Endothelial cell of umbilical vein (primary cell): Measurements from ENCODE around the gene SPART. TPM values are rescaled to one million over a fixed set of nuclear protein-coding genes. Genes with fewer than 3 reads are reported as not detected.

ENCODE experiments used
- BruUV-seq: library from RNA; stranded (reverse); fragments of 400-500 nt; replicated peaks from 2 replicates; lab custom pipeline; 2021; lab: Mats Ljungman, UMichigan
- CTCF ChIA-PET: fragments of 300-600, 350-600 bp; sonication (Branson Sonifier 250); formaldehyde crosslinking; loops from one replicate; lab custom pipeline; 2021; ENCODE audit warnings: antibody characterized with exemption, inconsistent platforms; lab: Charles Lee
- POLR2A ChIA-PET: fragments of 300-600, 350-600 bp; sonication (Branson Sonifier 250); formaldehyde crosslinking; loops from one replicate; lab custom pipeline; 2021; ENCODE audit warnings: antibody characterized with exemption, inconsistent platforms; lab: Charles Lee
- DNase-seq: peaks from one replicate; pipeline ENCODE4 v3.0.0-alpha.2; 2011; ENCODE audit warnings: low read depth, low spot score
- FAIRE-seq: peaks from 2 replicates; lab custom pipeline; 2011; peaks lifted over from hg19 to GRCh38; lab: Jason Lieb, UNC
- H2AFZ ChIP-seq: 2 replicates; pipeline ENCODE4 v1.6.0; 2012; ENCODE audit warnings: low read depth, low read length, control low read depth, inconsistent platforms
- H3K27ac ChIP-seq: 2 replicates; pipeline ENCODE4 v1.5.1; 2011; ENCODE audit warnings: low read depth, mild to moderate bottlenecking, control low read depth, low read length, moderate library complexity; ENCODE audit not compliant: insufficient read depth
- H3K27me3 ChIP-seq, 2 experiments: 2 replicates each; pipeline versions ENCODE4 v1.6.0 to v1.6.1; 2011; ENCODE audit warnings: low read length in 2 of 2, mixed read lengths in 1 of 2; ENCODE audit not compliant: control insufficient read depth in 2 of 2, insufficient read depth in 2 of 2
- H3K36me3 ChIP-seq, 2 experiments: 2 replicates in 1 of 2; 3 replicates in 1 of 2; pipeline ENCODE4 v1.5.1; 2011; ENCODE audit warnings: low read length in 2 of 2, mild to moderate bottlenecking in 1 of 2, moderate library complexity in 1 of 2; ENCODE audit not compliant: control insufficient read depth in 2 of 2, insufficient read depth in 2 of 2; ENCODE audit errors: extremely low read depth in 1 of 2
- H3K4me1 ChIP-seq: 3 replicates; pipeline ENCODE4 v1.5.1; 2011; ENCODE audit warnings: mild to moderate bottlenecking, low read length; ENCODE audit not compliant: control insufficient read depth, insufficient read depth; ENCODE audit errors: extremely low read depth
- H3K4me2 ChIP-seq: 2 replicates; pipeline ENCODE4 v1.6.1; 2011; ENCODE audit warnings: low read length, control low read depth, mixed read lengths; ENCODE audit not compliant: insufficient read depth
- H3K4me3 ChIP-seq, 3 experiments: fragments of 200-600 bp in 1 of 3; sonication (generic), shearing (Covaris generic) in 1 of 3; replicated peaks in 1 of 3; 2 replicates each; pipeline ENCODE4 v1.5.1; 2011 to 2016; ENCODE audit warnings: control low read depth in 3 of 3, low read length in 3 of 3, mild to moderate bottlenecking in 2 of 3, inconsistent platforms in 1 of 3, low read depth in 1 of 3, moderate library complexity in 1 of 3; ENCODE audit not compliant: insufficient read depth in 1 of 3
- H3K79me2 ChIP-seq: 2 replicates; pipeline ENCODE4 v1.6.0; 2012; ENCODE audit warnings: low read length, inconsistent platforms; ENCODE audit not compliant: control insufficient read depth, insufficient read depth
- H3K9ac ChIP-seq: replicated peaks from 2 replicates; pipeline ENCODE3; 2011; ENCODE audit warnings: low read length, control low read depth; ENCODE audit not compliant: insufficient read depth; ENCODE audit errors: extremely low read depth
- H3K9me1 ChIP-seq: replicated peaks from 3 replicates; pipeline ENCODE4 v1.6.0; 2011; ENCODE audit warnings: mild to moderate bottlenecking, low read length; ENCODE audit not compliant: control insufficient read depth, insufficient read depth; ENCODE audit errors: extremely low read depth
- H3K9me3 ChIP-seq: replicated peaks from 2 replicates; pipeline ENCODE4 v1.5.1; 2012; ENCODE audit warnings: low read length, inconsistent platforms; ENCODE audit not compliant: control insufficient read depth, insufficient read depth
- H4K20me1 ChIP-seq: replicated peaks from 2 replicates; pipeline ENCODE3; 2011; ENCODE audit warnings: mild to moderate bottlenecking, low read length; ENCODE audit not compliant: control insufficient read depth, insufficient read depth; ENCODE audit errors: extremely low read depth
- CTCF ChIP-seq, 2 donors: IDR thresholded peaks; 1 replicate in 1 of 2; 2 replicates in 1 of 2; pipeline ENCODE4 v1.5.1; 2011; ENCODE audit warnings: low read length in 2 of 2, mild to moderate bottlenecking in 2 of 2, moderate library complexity in 2 of 2, control low read depth in 1 of 2, inconsistent platforms in 1 of 2, low read depth in 1 of 2; ENCODE audit not compliant: insufficient read depth in 1 of 2; ENCODE audit errors: extremely low read depth in 1 of 2
- EZH2 ChIP-seq: IDR thresholded peaks from 2 replicates; pipeline ENCODE4 v1.6.1; 2012; ENCODE audit warnings: borderline replicate concordance, low read depth, mild to moderate bottlenecking, moderate library complexity, low read length, inconsistent platforms; ENCODE audit not compliant: severe bottlenecking
- FOS ChIP-seq: IDR thresholded peaks from 2 replicates; pipeline ENCODE4 v1.6.1; 2011; ENCODE audit warnings: mild to moderate bottlenecking, low read length, moderate library complexity, borderline replicate concordance; ENCODE audit not compliant: insufficient read depth
- GATA2 ChIP-seq: IDR thresholded peaks from 2 replicates; pipeline ENCODE4 v1.7.0; 2011; ENCODE audit warnings: low read depth, mild to moderate bottlenecking, moderate library complexity, mixed read lengths, low read length; ENCODE audit not compliant: insufficient read length, insufficient read depth
- JUN ChIP-seq: IDR thresholded peaks from 2 replicates; pipeline ENCODE4 v1.6.1; 2011; ENCODE audit warnings: borderline replicate concordance, low read depth; ENCODE audit not compliant: insufficient read length, insufficient read depth
- MAX ChIP-seq: IDR thresholded peaks from 2 replicates; pipeline ENCODE4 v1.6.1; 2011; ENCODE audit not compliant: insufficient read depth, insufficient read length
- MYC ChIP-seq: IDR thresholded peaks from one replicate; pipeline ENCODE4 v1.6.1; 2011; ENCODE audit warnings: mild to moderate bottlenecking, low read depth, low read length
- POLR2A ChIP-seq: IDR thresholded peaks from 2 replicates; pipeline ENCODE4 v1.6.1; 2012; ENCODE audit warnings: low read depth, mild to moderate bottlenecking, control low read depth, low read length
- POLR2AphosphoS5 ChIP-seq: IDR thresholded peaks from 2 replicates; pipeline ENCODE4 v1.6.1; 2012; ENCODE audit warnings: low read depth, mild to moderate bottlenecking, control low read depth, low read length, moderate library complexity; ENCODE audit not compliant: insufficient read depth
- dilution Hi-C: fragments of 300-500 bp; cut with MboI; formaldehyde crosslinking; loops from one replicate; pipeline ENCODE4 v1.15.0; 2019; ENCODE audit warnings: low sequenced_read_pairs; ENCODE audit not compliant: extremely low pct_ligation_motif_present
- intact Hi-C: fragments of 100-400 bp; cut with micrococcal nuclease; formaldehyde crosslinking; loops from one replicate; pipeline ENCODE4 v1.10.0; 2022
- polyA plus RNA-seq, 4 experiments: library from polyadenylated mRNA; depleted of rRNA in 3 of 4; stranded (reverse) in 3 of 4; unstranded in 1 of 4; fragments of >200 nt; gene quantifications; 2 replicates each; pipeline versions ENCODE4 v1.2.1 to v1.2.3, GENCODE V29; 2011 to 2012; ENCODE audit warnings: missing spikeins in 1 of 4
- total RNA-seq: library from RNA; stranded (reverse); gene quantifications from 2 replicates; pipeline ENCODE4 v1.2.3, GENCODE V29; 2021

The SPART gene
- total and polyA plus RNA-seq, 2 donors (not counting 3 experiments of a cell fraction or from before 2014, with no cell fraction given): 40.8 to 73.6 TPM

GRCh38 chr13:36331280-36331679 is 14.9 kb downstream of the SPART start:
- H3K79me2 ChIP-seq: peaks cover 62% of the 10 kb centered on the region
- no TSS peak for BruUV-seq
- no peak overlapping the region for H3K9ac ChIP-seq
- dilution Hi-C loops: no loop called here
- no peak for DNase-seq
- H3K9me3 ChIP-seq: no peaks in the 10 kb centered on the region
- no peak overlapping the region for H2AFZ ChIP-seq
- peaks cover 2% of the 10 kb centered on the region for H4K20me1 ChIP-seq
- FAIRE-seq: no peak
- intact Hi-C loops: no loop called here
- H3K4me1 ChIP-seq: peaks cover 13% of the 10 kb centered on the region
- H3K4me2 ChIP-seq: no peak overlapping the region
- no peaks in the 10 kb centered on the region for H3K27me3 ChIP-seq
- TF ChIP-seq MAX (no peak), FOS (no peak), POLR2AphosphoS5 (no peak), GATA2 (no peak), MYC (no peak), POLR2A (no peak), CTCF (IDR thresholded peaks at IDR 0.05; ENCODE audit: extremely low read depth in 1 of 2, insufficient read depth in 1 of 2, low read depth in 1 of 2, low read length in 2 of 2) (no peak), JUN (no peak), EZH2 (no peak)
- H3K36me3 ChIP-seq: peaks cover 9 to 15% of the 10 kb centered on the region in 2 experiments
- POLR2A ChIA-PET: no interaction called here
- CTCF ChIA-PET: interaction anchor here (1.2 to 2.4 kb wide), 3 partner anchors 15 to 48 kb away, joined by 3 to 13 read pairs (median 5); partner anchors contain the start of gene SPART
- no peak overlapping the region for H3K27ac ChIP-seq
- H3K9me1 ChIP-seq: no peaks in the 10 kb centered on the region
- no peak overlapping the region for H3K4me3 ChIP-seq
